ENCODE measurements around the gene FRMD5. TPM values are rescaled to one million over a fixed set of nuclear protein-coding genes. Genes with fewer than 3 reads are reported as not detected.

The FRMD5 gene
- total RNA-seq, 1 experiment from 2014 or later = 0.98 TPM

DNA sequence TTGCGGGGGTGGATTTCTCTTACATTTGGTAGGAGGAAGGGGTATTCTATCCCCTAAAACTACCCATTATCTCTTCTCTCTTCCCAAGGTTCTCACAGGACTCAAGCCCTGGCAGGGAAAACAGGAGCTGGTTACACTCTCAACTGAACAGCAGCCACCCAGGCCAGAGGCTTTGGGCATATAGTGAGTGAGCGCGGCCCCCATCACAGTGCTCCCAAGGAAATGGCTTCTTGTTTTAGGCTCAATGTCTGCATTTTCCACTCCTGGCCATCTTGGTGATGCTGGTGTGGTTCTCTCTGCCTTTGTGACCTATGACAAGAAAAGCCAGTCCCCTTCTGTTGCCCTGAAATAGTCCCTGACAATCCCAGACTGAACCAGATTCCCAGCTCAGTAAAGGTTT, 318.2 kb downstream of the FRMD5 start:
- Mint-ChIP-seq H3K4me3 (ENCODE audit: unreplicated experiment) (no peak overlapping the region), H3K36me3 (ENCODE audit: insufficient read depth, unreplicated experiment) (peaks cover 12% of the 10 kb centered on the region), H3K4me1 (ENCODE audit: insufficient read depth, unreplicated experiment) (no peaks in the 10 kb centered on the region), H3K27me3 (ENCODE audit: insufficient read depth, unreplicated experiment) (no peaks in the 10 kb centered on the region), H3K27ac (ENCODE audit: low read depth, unreplicated experiment) (no peak overlapping the region), H3K9me3 (ENCODE audit: unreplicated experiment) (no peaks in the 10 kb centered on the region)
- ChIA-PET POLR2A (interaction anchor here (0.6 kb wide), 1 partner anchor 38 kb away, joined by 3 read pairs; no protein-coding TSS in a partner anchor), CTCF (no interaction called here)
- intact Hi-C loops (cut with micrococcal nuclease) = no loop called here
- DNase-seq (ENCODE audit: unreplicated experiment) = no peak
- BruUV-seq (replicated peaks) = no TSS peak
- TF ChIP-seq, protein P1, sequence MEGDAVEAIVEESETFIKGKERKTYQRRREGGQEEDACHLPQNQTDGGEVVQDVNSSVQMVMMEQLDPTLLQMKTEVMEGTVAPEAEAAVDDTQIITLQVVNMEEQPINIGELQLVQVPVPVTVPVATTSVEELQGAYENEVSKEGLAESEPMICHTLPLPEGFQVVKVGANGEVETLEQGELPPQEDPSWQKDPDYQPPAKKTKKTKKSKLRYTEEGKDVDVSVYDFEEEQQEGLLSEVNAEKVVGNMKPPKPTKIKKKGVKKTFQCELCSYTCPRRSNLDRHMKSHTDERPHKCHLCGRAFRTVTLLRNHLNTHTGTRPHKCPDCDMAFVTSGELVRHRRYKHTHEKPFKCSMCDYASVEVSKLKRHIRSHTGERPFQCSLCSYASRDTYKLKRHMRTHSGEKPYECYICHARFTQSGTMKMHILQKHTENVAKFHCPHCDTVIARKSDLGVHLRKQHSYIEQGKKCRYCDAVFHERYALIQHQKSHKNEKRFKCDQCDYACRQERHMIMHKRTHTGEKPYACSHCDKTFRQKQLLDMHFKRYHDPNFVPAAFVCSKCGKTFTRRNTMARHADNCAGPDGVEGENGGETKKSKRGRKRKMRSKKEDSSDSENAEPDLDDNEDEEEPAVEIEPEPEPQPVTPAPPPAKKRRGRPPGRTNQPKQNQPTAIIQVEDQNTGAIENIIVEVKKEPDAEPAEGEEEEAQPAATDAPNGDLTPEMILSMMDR (IDR thresholded peaks at IDR 0.05; ENCODE audit: unreplicated experiment) = no peak

- intact Hi-C loops (cut with micrococcal nuclease) = no loop called here
- Mint-ChIP-seq H3K36me3 (ENCODE audit: insufficient read depth, unreplicated experiment) (peaks cover 11% of the 10 kb centered on the region), H3K27me3 (ENCODE audit: insufficient read depth, unreplicated experiment) (no peaks in the 10 kb centered on the region), H3K9me3 (ENCODE audit: unreplicated experiment) (no peaks in the 10 kb centered on the region), H3K4me1 (ENCODE audit: insufficient read depth, unreplicated experiment) (no peaks in the 10 kb centered on the region), H3K27ac (ENCODE audit: low read depth, unreplicated experiment) (no peak overlapping the region), H3K4me3 (ENCODE audit: unreplicated experiment) (no peak overlapping the region)
- POLR2A ChIA-PET = interaction anchor here (0.7 kb wide), 1 partner anchor 493 kb away, joined by 3 read pairs; no protein-coding TSS in a partner anchor
- BruUV-seq (replicated peaks) = no TSS peak
- TF ChIP-seq, protein P1 (IDR thresholded peaks at IDR 0.05; ENCODE audit: unreplicated experiment) = no peak
- DNase-seq (ENCODE audit: unreplicated experiment) = no peak
- CTCF ChIA-PET = interaction anchor here (0.7 kb wide), 2 partner anchors 64 to 676 kb away, joined by 3 read pairs; no protein-coding TSS in a partner anchor
These were observed 321.4 kb downstream of the FRMD5 start for GRCh38 chr15:43873651-43874050.

DNA sequence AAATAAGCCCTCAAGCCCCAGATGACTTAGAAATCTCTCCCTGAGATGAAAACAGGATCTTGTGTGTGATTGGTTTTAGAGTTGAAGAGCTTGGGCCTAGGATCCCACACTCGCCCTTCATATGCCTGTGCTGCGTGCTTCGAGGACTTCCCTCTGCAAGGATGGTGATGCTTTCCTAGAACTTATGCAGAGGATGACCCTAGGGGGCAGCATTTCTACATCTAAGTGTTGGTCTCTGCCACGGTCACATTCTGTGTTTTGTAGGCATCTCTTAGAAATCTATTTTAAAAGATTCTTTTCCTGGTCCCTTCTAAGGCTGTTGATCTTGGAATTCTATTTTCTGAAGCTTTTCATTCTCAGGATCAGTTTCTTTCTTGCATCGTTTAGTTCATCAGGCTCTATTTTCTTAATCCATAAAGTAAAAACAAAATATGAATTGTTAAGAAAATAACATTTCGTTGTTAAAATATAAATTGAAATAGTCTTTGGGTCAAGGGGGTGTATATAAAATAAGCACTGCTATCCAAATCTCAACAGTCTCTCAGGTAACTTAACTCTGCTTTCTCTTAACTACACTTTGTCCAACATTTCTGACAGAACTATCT, 322.6 kb downstream of the FRMD5 start:
- ChIA-PET POLR2A (no interaction called here), CTCF (interaction anchor here (0.5 to 1.5 kb wide), 9 partner anchors 10 to 687 kb away, joined by 3 to 5 read pairs (median 4); no protein-coding TSS in a partner anchor)
- no TSS peak for BruUV-seq (replicated peaks)
- Mint-ChIP-seq H3K27me3 (ENCODE audit: insufficient read depth, unreplicated experiment) (no peaks in the 10 kb centered on the region), H3K4me1 (ENCODE audit: insufficient read depth, unreplicated experiment) (no peaks in the 10 kb centered on the region), H3K9me3 (ENCODE audit: unreplicated experiment) (no peaks in the 10 kb centered on the region), H3K27ac (ENCODE audit: low read depth, unreplicated experiment) (no peak overlapping the region), H3K36me3 (ENCODE audit: insufficient read depth, unreplicated experiment) (peaks cover 16% of the 10 kb centered on the region), H3K4me3 (ENCODE audit: unreplicated experiment) (no peak overlapping the region)
- TF ChIP-seq, protein P1 (IDR thresholded peaks at IDR 0.05; ENCODE audit: unreplicated experiment) = peak; percentile 41
- peak; percentile 61 for DNase-seq (ENCODE audit: unreplicated experiment)
- intact Hi-C loops (cut with micrococcal nuclease) = loop anchor here (1.0 kb wide), 1 partner anchor 347 kb away; no protein-coding TSS in a partner anchor

DNA sequence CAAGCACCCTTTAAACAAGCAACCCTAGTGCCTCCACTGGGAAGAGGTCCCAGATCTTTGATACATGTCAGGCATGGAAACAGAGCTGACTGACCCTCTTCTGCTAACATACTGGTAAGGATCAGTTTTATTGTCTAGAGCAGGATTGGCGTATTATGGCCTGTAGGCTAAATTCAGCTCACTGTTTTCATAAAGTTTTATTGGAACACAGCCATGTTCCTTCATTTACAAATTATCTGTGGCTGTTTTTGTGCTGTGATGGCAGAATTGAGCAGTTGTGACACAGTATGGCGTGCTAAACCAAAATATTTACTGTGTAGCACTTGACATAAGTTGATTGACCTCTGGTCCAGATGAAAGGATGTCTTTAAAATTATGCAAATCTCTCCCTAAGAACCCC, 323.2 kb downstream of the FRMD5 start:
- intact Hi-C loops (cut with micrococcal nuclease) = loop anchor here (1.0 kb wide), 1 partner anchor 347 kb away; no protein-coding TSS in a partner anchor
- TF ChIP-seq, protein P1 (IDR thresholded peaks at IDR 0.05; ENCODE audit: unreplicated experiment) = no peak
- H3K4me1 Mint-ChIP-seq (ENCODE audit: insufficient read depth, unreplicated experiment) = no peaks in the 10 kb centered on the region
- H3K27me3 Mint-ChIP-seq (ENCODE audit: insufficient read depth, unreplicated experiment) = no peaks in the 10 kb centered on the region
- ChIA-PET CTCF (interaction anchor here (0.6 to 1.5 kb wide), 7 partner anchors 11 to 194 kb away, joined by 3 to 5 read pairs (median 3); no protein-coding TSS in a partner anchor), POLR2A (no interaction called here)
- peaks cover 17% of the 10 kb centered on the region for H3K36me3 Mint-ChIP-seq (ENCODE audit: insufficient read depth, unreplicated experiment)
- H3K9me3 Mint-ChIP-seq (ENCODE audit: unreplicated experiment) = no peaks in the 10 kb centered on the region
- no TSS peak for BruUV-seq (replicated peaks)
- no peak overlapping the region for H3K4me3 Mint-ChIP-seq (ENCODE audit: unreplicated experiment)
- DNase-seq (ENCODE audit: unreplicated experiment) = no peak
- no peak overlapping the region for H3K27ac Mint-ChIP-seq (ENCODE audit: low read depth, unreplicated experiment)

All from MCF 10A (cell line).